Activated CD4-positive, alpha-beta T cell treated with anti-CD3 and anti-CD28 coated beads for 48 hours (primary cell): ENCODE measurements around the gene H3-3A.
A peak's percentile ranks its signal among the peaks of the same experiment; 100 is the strongest.

Experiments
- DNase-seq: peaks from one replicate; pipeline ENCODE4 v3.0.0-alpha.2; 2020

Gene H3-3A

GRCh38 chr1:226062558-226063223 is at the start of gene H3-3A:
Gene H3-3A, plus strand, starts transcription at chr1:226062716. Its CDS starts 1,636 bp downstream, at chr1:226064352.
- peak; percentile 99 for DNase-seq

GRCh38 chr1:226017070-226017469 is 45.4 kb upstream of the H3-3A start:
- no peak for DNase-seq

- DNase-seq: no peak
These were observed 42.9 kb upstream of the H3-3A start for GRCh38 chr1:226019572-226019971.

- DNase-seq: no peak
These were observed 41.1 kb upstream of the H3-3A start for GRCh38 chr1:226021401-226021800.

- DNase-seq: no peak
These were observed 40.7 kb upstream of the H3-3A start for GRCh38 chr1:226021801-226022200.

- DNase-seq: no peak
These were observed 38.8 kb upstream of the H3-3A start for GRCh38 chr1:226023735-226024134.

GRCh38 chr1:226026833-226027232 is 35.7 kb upstream of the H3-3A start:
- DNase-seq: no peak

GRCh38 chr1:226027538-226028217 is 34.8 kb upstream of the H3-3A start:
- no peak for DNase-seq

- no peak for DNase-seq
These were observed 33.4 kb upstream of the H3-3A start for GRCh38 chr1:226029093-226029496.

GRCh38 chr1:226029568-226030225 is 32.8 kb upstream of the H3-3A start:
- DNase-seq: no peak

- no peak for DNase-seq
These were observed 28.9 kb upstream of the H3-3A start for GRCh38 chr1:226033582-226033981.

GRCh38 chr1:226033991-226034390 is 28.5 kb upstream of the H3-3A start:
- DNase-seq: no peak

- no peak for DNase-seq
These were observed 28.0 kb upstream of the H3-3A start for GRCh38 chr1:226034482-226034881.

GRCh38 chr1:226035915-226036314 is 26.6 kb upstream of the H3-3A start:
- DNase-seq: no peak

- DNase-seq: no peak
These were observed 23.9 kb upstream of the H3-3A start for GRCh38 chr1:226038661-226039060.

- DNase-seq: no peak
These were observed 21.1 kb upstream of the H3-3A start for GRCh38 chr1:226041419-226041818.

- no peak for DNase-seq
These were observed 17.9 kb upstream of the H3-3A start for GRCh38 chr1:226044514-226045101.

- no peak for DNase-seq
These were observed 16.3 kb upstream of the H3-3A start for GRCh38 chr1:226046240-226046639.

GRCh38 chr1:226047495-226047894 is 15.0 kb upstream of the H3-3A start:
- DNase-seq: no peak

GRCh38 chr1:226048886-226049285 is 13.6 kb upstream of the H3-3A start:
- no peak for DNase-seq

GRCh38 chr1:226050133-226050532 is 12.4 kb upstream of the H3-3A start:
- DNase-seq: no peak

GRCh38 chr1:226051365-226051764 is 11.2 kb upstream of the H3-3A start:
- no peak for DNase-seq

GRCh38 chr1:226052061-226052460 is 10.5 kb upstream of the H3-3A start:
- DNase-seq: no peak
